GM12878 (cell line): ENCODE measurements around the gene EEF1AKMT3. TPM values are rescaled to one million over a fixed set of nuclear protein-coding genes. Genes with fewer than 3 reads are reported as not detected.

Source experiments
- ATAC-seq: fragments of 200-7000 bp; cut with Tn5 transposase; 3 replicates; pipeline ENCODE4 v1.9.1; 2020; ENCODE audit warnings: mild to moderate bottlenecking, moderate library complexity
- BruUV-seq: library from RNA; stranded (reverse); fragments of 400-500 nt; replicated peaks from 2 replicates; lab custom pipeline; 2021; lab: Mats Ljungman, UMichigan
- CTCF ChIA-PET: fragments of 300-600 bp; sonication (Branson Sonifier 250); formaldehyde crosslinking; extraction: SDS; loops from one replicate; lab custom pipeline; 2021; ENCODE audit warnings: inconsistent platforms; lab: Yijun Ruan, JAX
- POLR2A ChIA-PET: fragments of 350-600 bp; formaldehyde crosslinking; extraction: SDS; loops from one replicate; lab custom pipeline; 2021; ENCODE audit warnings: inconsistent platforms; lab: Charles Lee
- RAD21 ChIA-PET: fragments of 300-600 bp; sonication (Branson Sonifier 250); formaldehyde crosslinking; loops from one replicate; lab custom pipeline; 2023; ENCODE audit warnings: antibody characterized with exemption; ENCODE audit not compliant: unreplicated experiment; lab: Charles Lee
- SMC1A ChIA-PET: fragments of 300-600 bp; sonication (Branson Sonifier 250); formaldehyde crosslinking; loops from one replicate; lab custom pipeline; 2023; ENCODE audit not compliant: unreplicated experiment, uncharacterized antibody; lab: Charles Lee
- DNase-seq: peaks from one replicate; pipeline ENCODE4 v3.0.0-alpha.2; 2011; ENCODE audit warnings: low read depth, low spot score
- FAIRE-seq: peaks from 3 replicates; lab custom pipeline; 2011; peaks lifted over from hg19 to GRCh38; lab: Jason Lieb, UNC
- H2AFZ ChIP-seq: 2 replicates; pipeline ENCODE4 v1.6.0; 2011; ENCODE audit warnings: low read depth, low read length, control low read depth; ENCODE audit not compliant: control insufficient read depth
- H3K27ac ChIP-seq: 2 replicates; pipeline ENCODE4 v1.5.1; 2011; ENCODE audit warnings: control low read depth; ENCODE audit not compliant: control insufficient read depth, insufficient read depth
- H3K27me3 ChIP-seq, 2 experiments: replicated peaks in 1 of 2; 2 replicates each; pipeline versions ENCODE4 v1.6.0 to v1.6.1; 2011; ENCODE audit warnings: low read length in 1 of 2; ENCODE audit not compliant: control insufficient read depth in 2 of 2, insufficient read depth in 2 of 2
- H3K36me3 ChIP-seq, 2 experiments: 2 replicates each; pipeline ENCODE4 v1.5.1; 2011; ENCODE audit warnings: low read length in 1 of 2; ENCODE audit not compliant: control insufficient read depth in 2 of 2, insufficient read depth in 2 of 2
- H3K4me1 ChIP-seq: 2 replicates; pipeline ENCODE4 v1.6.1; 2011; ENCODE audit warnings: mild to moderate bottlenecking, low read length, moderate library complexity, mixed read lengths; ENCODE audit not compliant: control insufficient read depth, insufficient read depth
- H3K4me2 ChIP-seq: 2 replicates; pipeline ENCODE4 v1.6.0; 2011; ENCODE audit warnings: control low read depth; ENCODE audit not compliant: control insufficient read depth, insufficient read depth
- H3K4me3 ChIP-seq: fragments of 200-600 bp; sonication (generic); 2 replicates; pipeline ENCODE4 v1.5.1; 2016
- H3K79me2 ChIP-seq: 2 replicates; pipeline ENCODE4 v1.6.0; 2011; ENCODE audit warnings: low read length; ENCODE audit not compliant: control insufficient read depth, insufficient read depth
- H3K9ac ChIP-seq: 2 replicates; pipeline ENCODE4 v1.8.0; 2011; ENCODE audit warnings: low read length, control low read depth, mixed read lengths; ENCODE audit not compliant: control insufficient read depth, insufficient read depth
- H3K9me3 ChIP-seq: replicated peaks from 3 replicates; pipeline ENCODE4 v1.5.1; 2011; ENCODE audit warnings: mild to moderate bottlenecking, low read length; ENCODE audit not compliant: control insufficient read depth, insufficient read depth
- H4K20me1 ChIP-seq: 2 replicates; pipeline ENCODE4 v1.6.0; 2011; ENCODE audit not compliant: control insufficient read depth, insufficient read depth
- ATF7 ChIP-seq: fragments of 450-650 bp; IDR thresholded peaks from 2 replicates; pipeline ENCODE4 v1.6.1; 2016; ENCODE audit warnings: low read depth, mild to moderate bottlenecking
- BMI1 ChIP-seq: fragments of 450-650 bp; IDR thresholded peaks from 2 replicates; pipeline ENCODE4 v1.6.1; 2016; ENCODE audit warnings: mild to moderate bottlenecking, moderate library complexity, borderline replicate concordance
- POLR2AphosphoS5 ChIP-seq: IDR thresholded peaks from 2 replicates; pipeline ENCODE4 v1.6.1; 2011; ENCODE audit warnings: mild to moderate bottlenecking, low read length, inconsistent platforms
- SREBF2 ChIP-seq: IDR thresholded peaks from 2 replicates; pipeline ENCODE4 v1.6.1; 2012; ENCODE audit warnings: mild to moderate bottlenecking, low read length
- WGBS: methylation state at CpG from one replicate; pipeline ENCODE4 v1.1.6; 2016; ENCODE audit warnings: low lambda C conversion rate; ENCODE audit not compliant: insufficient replicate concordance, insufficient coverage; ENCODE audit errors: missing lambda C conversion rate; 5-methylcytosine and 5-hydroxymethylcytosine counted together
- in situ Hi-C: fragments of 300-500 bp; cut with MboI; formaldehyde crosslinking; loops from 9 replicates; pipeline ENCODE4 v1.14.3; 2018; ENCODE audit warnings: mixed read lengths
- intact Hi-C: fragments of 100-400 bp; cut with micrococcal nuclease; formaldehyde crosslinking; loops from one replicate; pipeline ENCODE4 v1.14.2; 2022; ENCODE audit not compliant: unreplicated experiment
- polyA plus RNA-seq, 11 experiments: library from polyadenylated mRNA; depleted of rRNA in 4 of 11; unstranded in 6 of 11; stranded (reverse) in 5 of 11; fragments of >200 nt; fragmentation: Nextera tagmentation in 4 of 11; fragmentation: Illumina TruSeq in 1 of 11; extraction: Ambion mirVana in 4 of 11; extraction: Trizol in 1 of 11; gene quantifications; 1 replicate in 1 of 11; 2 replicates in 10 of 11; pipeline versions ENCODE4 v1.2.1 to v1.2.3, GENCODE V29; 2011 to 2016; ENCODE audit warnings: inconsistent platforms in 2 of 11, missing spikeins in 2 of 11, low read depth in 1 of 11
- total RNA-seq, 4 experiments: library from RNA; depleted of rRNA in 3 of 4; stranded (reverse); fragments of >200 nt in 3 of 4; fragmentation: Illumina TruSeq in 1 of 4; extraction: Trizol in 1 of 4; gene quantifications; 2 replicates each; pipeline versions ENCODE4 v1.2.1 to v1.2.3, GENCODE V29; 2013 to 2021
- TF ChIP-seq, protein P1 (sequence below): fragments of 150-350 bp; IDR thresholded peaks from 2 replicates; pipeline ENCODE4 v1.6.1; 2016; ENCODE audit warnings: low read depth, low read length

EEF1AKMT3 gene
- total and polyA plus RNA-seq, 10 of the 15 experiments (the other 5 are each of a cell fraction or from before 2014, with no cell fraction given), result 1.2 to 8.2 (median 3.5) TPM

DNA sequence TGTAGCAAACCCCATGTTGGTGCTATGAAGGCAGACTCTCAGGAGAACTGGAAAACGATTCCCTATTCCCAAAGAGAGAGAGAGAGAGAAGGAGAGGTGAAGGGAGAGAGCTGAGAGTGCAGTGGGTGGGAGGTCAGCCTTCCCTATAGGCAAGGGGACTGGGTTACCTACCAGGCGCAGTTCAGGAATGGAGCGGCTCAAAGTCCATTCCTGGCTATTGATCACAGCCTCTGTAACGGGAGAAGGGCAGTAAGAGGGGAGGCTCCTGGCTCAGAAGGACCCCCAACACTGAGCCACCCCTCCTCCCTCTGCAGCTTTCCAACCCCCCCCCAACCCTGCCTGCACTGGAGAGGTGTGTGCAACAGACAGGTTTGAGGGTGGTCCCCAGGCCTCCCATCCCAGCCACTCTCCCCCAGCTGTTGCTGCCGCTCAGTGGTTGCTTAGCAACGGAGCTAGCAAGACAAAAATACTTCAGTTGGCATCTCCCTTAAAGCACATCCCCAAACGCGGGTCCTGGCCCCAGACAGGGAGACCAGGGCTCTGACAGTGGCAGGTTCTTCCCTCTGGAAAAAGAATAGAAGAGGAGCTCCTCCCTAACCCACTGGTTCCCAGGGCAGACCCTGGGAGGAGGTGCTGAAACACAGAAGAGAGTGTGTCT is 37.1 kb upstream of the EEF1AKMT3 start:
- H3K9me3 ChIP-seq, result no peaks in the 10 kb centered on the region
- no peak overlapping the region for H2AFZ ChIP-seq
- no peak for DNase-seq
- H3K4me3 ChIP-seq, result no peak overlapping the region
- H4K20me1 ChIP-seq, result no peaks in the 10 kb centered on the region
- H3K27ac ChIP-seq, result no peak overlapping the region
- in situ Hi-C loops, result no loop called here
- H3K27me3 ChIP-seq, result no peaks in the 10 kb centered on the region
- H3K36me3 ChIP-seq, result peaks cover 2 to 11% of the 10 kb centered on the region in 2 experiments
- intact Hi-C loops, result no loop called here
- FAIRE-seq, result no peak
- CTCF ChIA-PET, result no interaction called here
- TF ChIP-seq, protein P1, sequence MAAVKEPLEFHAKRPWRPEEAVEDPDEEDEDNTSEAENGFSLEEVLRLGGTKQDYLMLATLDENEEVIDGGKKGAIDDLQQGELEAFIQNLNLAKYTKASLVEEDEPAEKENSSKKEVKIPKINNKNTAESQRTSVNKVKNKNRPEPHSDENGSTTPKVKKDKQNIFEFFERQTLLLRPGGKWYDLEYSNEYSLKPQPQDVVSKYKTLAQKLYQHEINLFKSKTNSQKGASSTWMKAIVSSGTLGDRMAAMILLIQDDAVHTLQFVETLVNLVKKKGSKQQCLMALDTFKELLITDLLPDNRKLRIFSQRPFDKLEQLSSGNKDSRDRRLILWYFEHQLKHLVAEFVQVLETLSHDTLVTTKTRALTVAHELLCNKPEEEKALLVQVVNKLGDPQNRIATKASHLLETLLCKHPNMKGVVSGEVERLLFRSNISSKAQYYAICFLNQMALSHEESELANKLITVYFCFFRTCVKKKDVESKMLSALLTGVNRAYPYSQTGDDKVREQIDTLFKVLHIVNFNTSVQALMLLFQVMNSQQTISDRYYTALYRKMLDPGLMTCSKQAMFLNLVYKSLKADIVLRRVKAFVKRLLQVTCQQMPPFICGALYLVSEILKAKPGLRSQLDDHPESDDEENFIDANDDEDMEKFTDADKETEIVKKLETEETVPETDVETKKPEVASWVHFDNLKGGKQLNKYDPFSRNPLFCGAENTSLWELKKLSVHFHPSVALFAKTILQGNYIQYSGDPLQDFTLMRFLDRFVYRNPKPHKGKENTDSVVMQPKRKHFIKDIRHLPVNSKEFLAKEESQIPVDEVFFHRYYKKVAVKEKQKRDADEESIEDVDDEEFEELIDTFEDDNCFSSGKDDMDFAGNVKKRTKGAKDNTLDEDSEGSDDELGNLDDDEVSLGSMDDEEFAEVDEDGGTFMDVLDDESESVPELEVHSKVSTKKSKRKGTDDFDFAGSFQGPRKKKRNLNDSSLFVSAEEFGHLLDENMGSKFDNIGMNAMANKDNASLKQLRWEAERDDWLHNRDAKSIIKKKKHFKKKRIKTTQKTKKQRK, result no peak
- no peak for TF ChIP-seq SREBF2
- TF ChIP-seq BMI1, result 0 out of 2 replicates have a peak, but pooled peaks have one; percentile 22
- TF ChIP-seq ATF7, result no peak
- no peak for TF ChIP-seq POLR2AphosphoS5
- RAD21 ChIA-PET, result no interaction called here
- SMC1A ChIA-PET, result no interaction called here
- POLR2A ChIA-PET, result no interaction called here
- no peak overlapping the region for H3K9ac ChIP-seq
- BruUV-seq, result no TSS peak
- peaks cover 3% of the 10 kb centered on the region; the same call in 1 of the 2 replicates for H3K4me1 ChIP-seq
- H3K79me2 ChIP-seq, result peaks cover 3% of the 10 kb centered on the region
- WGBS, result 71% methylated on average over 6 of the region's 8 CpGs
- no peak overlapping the region for H3K4me2 ChIP-seq
- ATAC-seq, result no peak
